ENCODE measurements around the gene MZF1. TPM values are rescaled to one million over a fixed set of nuclear protein-coding genes. Genes with fewer than 3 reads are reported as not detected.

MZF1 gene
- total RNA-seq, 1 experiment from 2014 or later = not detected

- Histone ChIP-seq H3K9me2 (ENCODE audit: insufficient read depth) (no peaks in the 10 kb centered on the region), H3F3A (ENCODE audit: insufficient read depth, low read depth) (no peaks in the 10 kb centered on the region), H3K27ac (no peak overlapping the region), H3K4me1 (replicated peaks; ENCODE audit: insufficient read depth) (no peaks in the 10 kb centered on the region), H3K4me2 (no peak overlapping the region), H3K4me3 (no peak overlapping the region), H3K9me3 (ENCODE audit: insufficient read depth, low read depth) (no peaks in the 10 kb centered on the region), H3K27me3 (ENCODE audit: insufficient read depth, low read depth) (no peaks in the 10 kb centered on the region), H2AFZ (no peak overlapping the region), H3K36me3 (ENCODE audit: low read depth) (no peaks in the 10 kb centered on the region), H4K20me1 (ENCODE audit: insufficient read depth) (no peaks in the 10 kb centered on the region), H3K79me2 (ENCODE audit: low read depth) (no peaks in the 10 kb centered on the region)
- DNase-seq = no peak
- TF ChIP-seq EZH2 (IDR thresholded peaks at IDR 0.05; ENCODE audit: low read depth) = no peak
- no peak for TF ChIP-seq CTCF (conservative IDR thresholded peaks at IDR 0.05)
- CTCF ChIA-PET = no interaction called here
- intact Hi-C loops (cut with micrococcal nuclease; ENCODE audit: unreplicated experiment) = no loop called here
- no TSS peak for BruUV-seq (replicated peaks)
- POLR2A ChIA-PET (ENCODE audit: unreplicated experiment) = no interaction called here
Measured at GRCh38 chr19:58585442-58586132, 12.5 kb upstream of the MZF1 start.

GRCh38 chr19:58584498-58585441, 11.6 kb upstream of the MZF1 start:
- no TSS peak for BruUV-seq (replicated peaks)
- no peak overlapping the region for H3K27ac ChIP-seq
- no peak for DNase-seq
- no peaks in the 10 kb centered on the region for H4K20me1 ChIP-seq (ENCODE audit: insufficient read depth)
- H3K4me3 ChIP-seq = no peak overlapping the region
- H3K27me3 ChIP-seq (ENCODE audit: insufficient read depth, low read depth) = no peaks in the 10 kb centered on the region
- no peaks in the 10 kb centered on the region for H3K9me3 ChIP-seq (ENCODE audit: insufficient read depth, low read depth)
- no peaks in the 10 kb centered on the region for H3K9me2 ChIP-seq (ENCODE audit: insufficient read depth)
- H3K4me1 ChIP-seq (replicated peaks; ENCODE audit: insufficient read depth) = no peaks in the 10 kb centered on the region
- H3K79me2 ChIP-seq (ENCODE audit: low read depth) = no peaks in the 10 kb centered on the region
- no peak overlapping the region for H3K4me2 ChIP-seq
- no peaks in the 10 kb centered on the region for H3F3A ChIP-seq (ENCODE audit: insufficient read depth, low read depth)
- no peak overlapping the region for H2AFZ ChIP-seq
- no peaks in the 10 kb centered on the region for H3K36me3 ChIP-seq (ENCODE audit: low read depth)
- CTCF ChIA-PET = no interaction called here
- TF ChIP-seq EZH2 (IDR thresholded peaks at IDR 0.05; ENCODE audit: low read depth) = no peak
- TF ChIP-seq CTCF (conservative IDR thresholded peaks at IDR 0.05) = no peak
- intact Hi-C loops (cut with micrococcal nuclease; ENCODE audit: unreplicated experiment) = no loop called here
- POLR2A ChIA-PET (ENCODE audit: unreplicated experiment) = no interaction called here

- no peaks in the 10 kb centered on the region for H4K20me1 ChIP-seq (ENCODE audit: insufficient read depth)
- intact Hi-C loops (cut with micrococcal nuclease; ENCODE audit: unreplicated experiment) = no loop called here
- TF ChIP-seq CTCF (conservative IDR thresholded peaks at IDR 0.05) (no peak), EZH2 (IDR thresholded peaks at IDR 0.05; ENCODE audit: low read depth) (no peak)
- H3K36me3 ChIP-seq (ENCODE audit: low read depth) = no peaks in the 10 kb centered on the region
- H2AFZ ChIP-seq = no peak overlapping the region
- no peaks in the 10 kb centered on the region for H3K9me3 ChIP-seq (ENCODE audit: insufficient read depth, low read depth)
- H3K27me3 ChIP-seq (ENCODE audit: insufficient read depth, low read depth) = no peaks in the 10 kb centered on the region
- no peaks in the 10 kb centered on the region for H3K4me1 ChIP-seq (replicated peaks; ENCODE audit: insufficient read depth)
- H3K27ac ChIP-seq = no peak overlapping the region
- H3K4me2 ChIP-seq = no peak overlapping the region
- no peak for DNase-seq
- H3F3A ChIP-seq (ENCODE audit: insufficient read depth, low read depth) = no peaks in the 10 kb centered on the region
- ChIA-PET CTCF (no interaction called here), POLR2A (ENCODE audit: unreplicated experiment) (no interaction called here)
- BruUV-seq (replicated peaks) = no TSS peak
- H3K79me2 ChIP-seq (ENCODE audit: low read depth) = no peaks in the 10 kb centered on the region
- no peak overlapping the region for H3K4me3 ChIP-seq
- no peaks in the 10 kb centered on the region for H3K9me2 ChIP-seq (ENCODE audit: insufficient read depth)
Measured at GRCh38 chr19:58582985-58583384, 9.8 kb upstream of the MZF1 start.
